Fibroblast of lung (primary cell): ENCODE results near the gene TPD52L2. TPM values are rescaled to one million over a fixed set of nuclear protein-coding genes. Genes with fewer than 3 reads are reported as not detected.

Experiments used
- DNase-seq, 2 donors: peaks; one replicate each; pipeline versions ENCODE4 v3.0.0 to v3.0.0-alpha.2; 2010; ENCODE audit warnings: low read depth in 2 of 2
- H2AFZ ChIP-seq: 2 replicates; pipeline ENCODE4 v1.5.1; 2012; ENCODE audit warnings: low read length, control low read depth, inconsistent platforms
- H3K27ac ChIP-seq: 2 replicates; pipeline ENCODE4 v1.5.1; 2011; ENCODE audit warnings: low read length, control low read depth; ENCODE audit not compliant: insufficient read depth
- H3K27me3 ChIP-seq: 2 replicates; pipeline ENCODE4 v1.5.1; 2011; ENCODE audit warnings: mild to moderate bottlenecking, low read length; ENCODE audit not compliant: control insufficient read depth, insufficient read depth
- H3K36me3 ChIP-seq: 2 replicates; pipeline ENCODE4 v1.5.1; 2011; ENCODE audit warnings: low read length; ENCODE audit not compliant: control insufficient read depth, insufficient read depth
- H3K4me1 ChIP-seq: 2 replicates; pipeline ENCODE4 v1.5.1; 2011; ENCODE audit warnings: low read length; ENCODE audit not compliant: control insufficient read depth, insufficient read depth; ENCODE audit errors: extremely low read depth
- H3K4me2 ChIP-seq: 2 replicates; pipeline ENCODE4 v1.5.1; 2011; ENCODE audit warnings: low read length, control low read depth; ENCODE audit not compliant: insufficient read depth; ENCODE audit errors: extremely low read depth
- H3K4me3 ChIP-seq, 4 experiments: fragments of 200-600 bp in 1 of 4; sonication (generic) in 1 of 4; replicated peaks in 1 of 4; 2 replicates each; pipeline ENCODE4 v1.5.1; 2011 to 2016; ENCODE audit warnings: low read length in 4 of 4, low read depth in 3 of 4, mild to moderate bottlenecking in 3 of 4, control low read depth in 2 of 4, inconsistent platforms in 1 of 4, mixed read lengths in 1 of 4; ENCODE audit not compliant: insufficient read depth in 1 of 4; ENCODE audit errors: control extremely low read depth in 1 of 4
- H3K79me2 ChIP-seq: 2 replicates; pipeline ENCODE4 v1.5.1; 2012; ENCODE audit warnings: mild to moderate bottlenecking, low read length, inconsistent platforms; ENCODE audit not compliant: control insufficient read depth, insufficient read depth
- H3K9ac ChIP-seq: 2 replicates; pipeline ENCODE4 v1.5.1; 2011; ENCODE audit warnings: mild to moderate bottlenecking, low read length, control low read depth; ENCODE audit not compliant: insufficient read depth
- H3K9me3 ChIP-seq: 2 replicates; pipeline ENCODE4 v1.5.1; 2012; ENCODE audit warnings: low read depth, low read length; ENCODE audit not compliant: control insufficient read depth, insufficient read depth
- H4K20me1 ChIP-seq: 2 replicates; pipeline ENCODE4 v1.5.1; 2011; ENCODE audit warnings: low read length; ENCODE audit not compliant: control insufficient read depth, insufficient read depth; ENCODE audit errors: extremely low read depth
- EZH2 ChIP-seq: IDR thresholded peaks from 2 replicates; pipeline ENCODE4 v1.5.1; 2012; ENCODE audit warnings: low read length, control low read depth, mild to moderate bottlenecking; ENCODE audit errors: missing control alignments
- polyA plus RNA-seq, 2 donors: library from polyadenylated mRNA; depleted of rRNA in 1 of 2; stranded (reverse) in 1 of 2; unstranded in 1 of 2; fragments of >200 nt; gene quantifications; 2 replicates each; pipeline ENCODE4 v1.2.1, GENCODE V29; 2011 to 2012; ENCODE audit warnings: missing spikeins in 1 of 2
- total RNA-seq: library from RNA; depleted of rRNA; stranded (reverse); fragments of >200 nt; gene quantifications from 2 replicates; pipeline ENCODE4 v1.2.1, GENCODE V29; 2014
- TF ChIP-seq, protein P1 (sequence below), 2 donors: IDR thresholded peaks in 1 of 2; conservative IDR thresholded peaks in 1 of 2; 1 replicate in 1 of 2; 2 replicates in 1 of 2; pipeline ENCODE4 v1.5.1; 2011 to 2012; ENCODE audit warnings: low read length in 2 of 2, control low read depth in 1 of 2, inconsistent platforms in 1 of 2, low read depth in 1 of 2, mild to moderate bottlenecking in 1 of 2

The TPD52L2 gene
- total and polyA plus RNA-seq, 2 donors (not counting 1 experiment from before 2014, with no cell fraction given): 123 to 212 TPM

DNA sequence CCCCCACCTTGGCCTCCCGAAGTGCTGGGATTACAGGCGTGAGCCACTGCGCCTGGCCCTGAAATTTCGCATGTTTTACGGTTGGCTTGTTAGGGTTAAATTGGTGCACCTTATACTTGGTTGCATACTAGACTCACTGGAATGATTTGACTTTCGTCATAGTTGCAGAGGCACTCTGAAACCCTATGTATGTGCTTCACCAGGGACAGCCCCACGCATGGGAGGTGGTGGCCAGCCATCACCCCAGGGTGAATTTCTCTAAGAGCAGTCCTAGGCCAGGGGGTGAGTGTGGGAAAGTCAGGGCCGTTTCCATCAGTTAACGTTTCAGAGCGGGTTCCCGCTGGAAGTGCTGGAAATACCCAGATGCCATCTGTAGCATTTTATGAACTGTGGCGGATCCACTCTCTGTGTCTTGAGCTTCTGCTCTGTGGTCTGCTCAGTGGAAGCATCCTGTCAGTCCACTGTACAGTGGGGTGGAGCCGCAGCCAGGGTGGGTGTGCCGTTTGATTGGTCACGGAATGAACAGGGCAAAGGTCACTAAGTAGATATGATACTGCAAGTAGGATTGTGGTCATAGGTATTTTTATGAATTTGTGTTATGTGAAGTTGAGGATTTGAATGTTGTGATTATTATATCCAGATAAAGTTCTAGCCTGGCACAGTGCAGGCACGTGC is 43.1 kb downstream of the TPD52L2 start:
- no peak for DNase-seq
- Histone ChIP-seq H3K4me2 (no peak overlapping the region), H3K9me3 (no peaks in the 10 kb centered on the region), H4K20me1 (no peaks in the 10 kb centered on the region), H3K4me3 (no peak overlapping the region), H3K27ac (no peak overlapping the region), H3K27me3 (no peaks in the 10 kb centered on the region), H3K9ac (no peak overlapping the region), H3K79me2 (peaks cover 80% of the 10 kb centered on the region), H3K4me1 (no peaks in the 10 kb centered on the region), H2AFZ (no peak overlapping the region), H3K36me3 (peaks cover 2% of the 10 kb centered on the region)
- TF ChIP-seq, protein P1, sequence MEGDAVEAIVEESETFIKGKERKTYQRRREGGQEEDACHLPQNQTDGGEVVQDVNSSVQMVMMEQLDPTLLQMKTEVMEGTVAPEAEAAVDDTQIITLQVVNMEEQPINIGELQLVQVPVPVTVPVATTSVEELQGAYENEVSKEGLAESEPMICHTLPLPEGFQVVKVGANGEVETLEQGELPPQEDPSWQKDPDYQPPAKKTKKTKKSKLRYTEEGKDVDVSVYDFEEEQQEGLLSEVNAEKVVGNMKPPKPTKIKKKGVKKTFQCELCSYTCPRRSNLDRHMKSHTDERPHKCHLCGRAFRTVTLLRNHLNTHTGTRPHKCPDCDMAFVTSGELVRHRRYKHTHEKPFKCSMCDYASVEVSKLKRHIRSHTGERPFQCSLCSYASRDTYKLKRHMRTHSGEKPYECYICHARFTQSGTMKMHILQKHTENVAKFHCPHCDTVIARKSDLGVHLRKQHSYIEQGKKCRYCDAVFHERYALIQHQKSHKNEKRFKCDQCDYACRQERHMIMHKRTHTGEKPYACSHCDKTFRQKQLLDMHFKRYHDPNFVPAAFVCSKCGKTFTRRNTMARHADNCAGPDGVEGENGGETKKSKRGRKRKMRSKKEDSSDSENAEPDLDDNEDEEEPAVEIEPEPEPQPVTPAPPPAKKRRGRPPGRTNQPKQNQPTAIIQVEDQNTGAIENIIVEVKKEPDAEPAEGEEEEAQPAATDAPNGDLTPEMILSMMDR (conservative IDR thresholded peaks at IDR 0.05 in 1 of 2, IDR thresholded peaks at IDR 0.05 in 1 of 2; ENCODE audit: low read depth in 1 of 2, low read length in 2 of 2): no peak
- no peak for TF ChIP-seq EZH2

DNA sequence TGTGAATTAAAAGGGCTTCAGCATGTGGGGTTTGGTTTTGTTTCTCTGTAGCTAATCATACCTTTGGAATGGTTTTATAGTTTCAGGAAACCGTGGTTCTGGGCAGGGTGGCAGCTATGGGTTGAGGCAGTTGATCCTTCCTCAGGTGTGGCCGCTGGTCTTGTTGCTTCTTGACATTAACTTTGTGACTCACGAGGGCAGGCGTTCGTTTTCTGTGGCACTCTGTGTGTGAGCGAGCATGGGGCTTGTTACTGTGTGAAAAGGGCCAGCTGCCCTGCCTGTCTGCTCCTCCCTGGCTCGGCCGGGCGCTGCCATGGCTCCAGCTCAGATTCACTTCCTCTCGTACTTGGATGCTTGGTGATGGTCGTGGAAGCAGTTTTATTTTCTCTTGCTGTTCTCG is 46.1 kb downstream of the TPD52L2 start:
- peaks cover 2% of the 10 kb centered on the region for H3K36me3 ChIP-seq
- no peak overlapping the region for H2AFZ ChIP-seq
- H3K4me2 ChIP-seq: peak overlapping the region; percentile 42
- no peak overlapping the region for H3K9ac ChIP-seq
- peak; percentile 39 to 59 for DNase-seq
- no peaks in the 10 kb centered on the region for H3K4me1 ChIP-seq
- peaks cover 75% of the 10 kb centered on the region for H3K79me2 ChIP-seq
- no peak overlapping the region for H3K4me3 ChIP-seq
- peak overlapping the region; percentile 47 for H3K27ac ChIP-seq
- no peaks in the 10 kb centered on the region for H3K27me3 ChIP-seq
- no peaks in the 10 kb centered on the region for H4K20me1 ChIP-seq
- no peaks in the 10 kb centered on the region for H3K9me3 ChIP-seq
- TF ChIP-seq, protein P1 (conservative IDR thresholded peaks at IDR 0.05 in 1 of 2, IDR thresholded peaks at IDR 0.05 in 1 of 2; ENCODE audit: low read depth in 1 of 2, low read length in 2 of 2): no peak
- TF ChIP-seq EZH2: no peak

DNA sequence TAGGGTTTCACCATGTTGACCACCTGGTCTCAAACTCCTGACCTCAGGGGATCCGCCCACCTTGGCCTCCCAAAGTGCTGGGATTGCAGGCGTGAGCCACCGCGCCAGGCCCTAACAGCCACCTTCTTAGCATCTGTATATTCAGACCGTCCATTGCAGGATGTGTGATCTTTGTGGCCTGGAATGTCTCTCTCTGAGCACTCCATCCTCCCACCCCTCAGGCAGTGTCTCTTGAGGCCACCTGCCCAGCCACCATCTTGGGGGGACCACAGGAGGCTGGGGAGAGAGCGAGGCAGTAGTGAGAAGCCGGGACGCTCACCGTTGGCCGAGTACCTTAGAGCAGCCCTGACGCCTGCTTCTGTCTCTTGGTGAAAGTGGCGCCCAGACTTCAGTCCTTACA is 48.7 kb downstream of the TPD52L2 start:
- Histone ChIP-seq H3K9me3 (no peaks in the 10 kb centered on the region), H4K20me1 (no peaks in the 10 kb centered on the region), H3K9ac (no peak overlapping the region), H3K4me3 (no peak overlapping the region), H3K27me3 (no peaks in the 10 kb centered on the region), H3K27ac (no peak overlapping the region), H3K4me1 (no peaks in the 10 kb centered on the region), H3K79me2 (peaks cover 64% of the 10 kb centered on the region), H3K4me2 (no peak overlapping the region), H2AFZ (no peak overlapping the region), H3K36me3 (peaks cover 2% of the 10 kb centered on the region)
- TF ChIP-seq EZH2: no peak
- TF ChIP-seq, protein P1 (conservative IDR thresholded peaks at IDR 0.05 in 1 of 2, IDR thresholded peaks at IDR 0.05 in 1 of 2; ENCODE audit: low read depth in 1 of 2, low read length in 2 of 2): no peak
- DNase-seq: no peak
